Iris pigment epithelial cell (primary cell): ENCODE data around the gene TLX2.
A peak's percentile ranks its signal among the peaks of the same experiment; 100 is the strongest.

Source experiments
- DNase-seq: peaks from one replicate; pipeline ENCODE4 v3.0.0-alpha.2; 2011; ENCODE audit warnings: low read depth

The TLX2 gene

DNA sequence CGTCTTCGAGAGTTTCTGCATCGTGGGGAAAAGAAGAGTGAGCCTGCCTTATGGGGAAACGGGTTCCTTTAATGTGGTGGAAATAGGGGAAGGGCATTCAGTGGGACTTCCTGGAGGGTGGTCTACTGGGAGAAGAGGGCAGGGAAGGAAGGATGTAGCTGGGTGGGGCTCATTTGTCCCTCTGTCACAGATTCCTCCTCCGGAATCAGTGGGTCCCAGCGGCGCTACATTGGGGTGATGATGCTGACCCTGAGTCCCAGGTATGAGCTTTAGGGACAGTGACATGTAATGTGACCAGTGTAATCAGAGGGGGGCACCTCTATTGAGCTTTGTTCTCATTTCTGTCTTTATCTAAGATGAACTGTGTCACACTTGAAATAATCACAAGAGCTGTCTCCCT lies 17.4 kb downstream of the TLX2 start:
- no peak for DNase-seq

DNA sequence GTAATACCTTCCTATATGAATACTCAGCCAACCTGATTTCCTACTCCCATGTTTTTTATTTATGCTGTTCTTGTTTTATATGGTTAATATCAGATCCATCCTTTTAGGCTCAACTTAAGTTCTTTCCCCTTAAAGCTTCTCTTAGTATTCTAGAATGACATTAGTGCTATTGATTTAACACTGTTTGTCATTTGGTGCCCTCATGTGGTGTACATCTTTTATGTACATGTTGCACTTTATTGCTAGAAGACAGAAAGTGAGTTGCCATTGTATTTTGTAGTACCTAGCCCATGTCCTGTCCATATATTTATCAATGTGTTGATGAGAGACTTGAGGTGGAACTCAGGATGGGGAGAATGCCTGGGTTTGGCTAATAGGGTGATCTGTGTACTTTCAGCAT lies 18.0 kb downstream of the TLX2 start:
- peak; percentile 42 for DNase-seq

DNA sequence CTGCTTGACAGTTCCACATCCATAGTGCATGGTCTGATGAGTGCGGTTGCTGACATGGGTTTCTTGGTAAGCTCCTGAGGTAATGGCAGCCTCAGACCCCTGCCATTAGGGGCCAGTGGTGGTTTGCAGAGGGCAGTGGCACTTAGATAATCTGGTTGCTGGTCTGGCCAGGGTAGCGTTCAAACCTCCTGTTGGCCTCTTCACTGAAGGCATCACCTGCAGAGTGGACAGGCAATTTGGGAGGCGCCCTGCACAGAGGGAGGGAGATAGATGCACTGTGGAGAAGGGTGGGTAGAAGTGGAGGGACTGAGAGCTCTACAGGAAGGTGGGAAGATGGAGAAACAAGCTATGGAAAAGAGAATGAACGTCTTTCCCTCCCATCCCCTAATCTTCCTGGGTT lies 19.2 kb downstream of the TLX2 start:
- no peak for DNase-seq

GRCh38 chr2:74534411-74534810 lies 20.2 kb downstream of the TLX2 start:
- no peak for DNase-seq

DNA sequence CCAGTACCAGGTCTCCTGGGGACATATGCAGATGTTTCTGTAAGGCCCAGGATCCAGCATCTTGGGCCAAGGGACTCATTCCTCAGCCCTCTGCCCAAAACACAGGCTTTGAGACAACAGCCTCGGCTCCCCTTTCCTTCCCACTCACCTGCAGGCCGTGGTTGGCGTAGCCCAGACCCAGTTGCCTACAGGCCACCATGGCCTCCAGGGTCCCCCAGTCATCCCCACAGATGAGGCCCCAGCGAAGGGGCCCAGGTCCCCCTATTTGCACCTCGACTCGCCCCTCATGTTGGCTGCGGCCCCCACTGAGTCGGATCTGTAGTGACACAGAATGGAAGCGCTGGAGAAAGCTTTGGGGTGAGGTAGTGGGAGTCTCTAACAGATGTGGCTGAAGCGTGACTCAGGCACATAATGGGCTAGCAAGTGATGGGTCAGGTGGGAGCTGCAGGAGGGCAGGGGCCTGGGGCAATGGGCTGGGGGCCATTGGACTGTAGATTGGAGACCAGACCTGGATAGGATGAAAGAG lies 21.3 kb downstream of the TLX2 start:
- DNase-seq: no peak

DNA sequence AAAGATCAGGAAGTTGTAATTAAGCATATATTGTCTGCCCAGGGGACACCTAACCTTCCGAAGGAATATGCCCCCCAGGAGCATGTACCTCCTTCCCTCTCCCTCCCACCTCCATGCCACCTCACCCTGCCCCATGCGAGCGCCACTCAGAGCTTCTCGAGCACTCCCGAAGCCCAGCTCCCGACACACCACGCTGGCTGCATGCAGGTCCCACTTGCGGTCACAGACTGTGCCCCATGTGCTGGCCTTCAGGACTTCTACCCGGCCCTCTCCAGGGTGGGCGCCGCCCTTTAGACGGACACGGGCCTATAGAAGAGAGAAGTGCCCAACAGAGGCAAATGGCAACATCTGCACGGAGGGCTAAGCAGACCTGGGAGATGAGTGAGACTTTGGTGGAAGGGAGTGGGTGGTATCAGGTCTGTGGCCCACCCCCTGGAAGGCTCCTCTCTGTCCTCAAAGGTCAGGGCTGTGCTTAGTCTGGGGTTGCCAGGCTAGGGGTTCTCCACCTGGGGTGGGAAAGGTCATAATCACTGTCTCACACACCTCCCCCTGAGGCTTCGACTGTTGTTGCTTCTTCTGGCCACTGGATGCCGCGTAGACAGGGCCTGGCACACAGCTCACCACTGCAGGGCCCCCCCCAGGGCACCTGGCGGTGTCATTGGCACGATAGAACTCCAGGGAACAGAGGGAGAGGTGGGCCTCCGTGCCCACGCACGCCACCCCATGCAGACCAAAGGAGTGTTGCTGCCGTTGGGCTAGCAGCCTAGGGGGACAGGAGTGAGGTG lies 22.1 kb downstream of the TLX2 start:
- DNase-seq: no peak

DNA sequence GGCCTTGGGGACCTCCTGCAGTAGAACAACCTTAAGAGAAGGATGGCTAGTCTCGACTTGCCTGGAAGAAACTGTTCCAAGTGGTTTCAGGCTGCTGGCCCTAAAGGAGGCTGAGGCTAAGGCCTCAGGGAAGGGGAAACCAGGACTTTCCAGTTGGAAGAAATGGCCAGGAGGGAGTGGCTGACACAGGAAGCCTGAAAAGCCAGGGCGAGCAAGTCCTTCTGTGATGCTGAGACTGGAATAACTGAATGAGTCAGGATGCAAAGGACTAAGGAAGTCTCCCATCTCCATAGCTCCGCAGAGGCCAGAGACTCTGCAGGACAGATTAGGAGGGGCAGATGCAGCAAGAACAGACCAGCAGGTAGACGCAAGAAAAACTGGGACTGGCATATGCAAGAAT lies 22.9 kb downstream of the TLX2 start:
- no peak for DNase-seq

GRCh38 chr2:74538881-74539339 lies 24.7 kb downstream of the TLX2 start:
- no peak for DNase-seq

GRCh38 chr2:74540291-74540690 lies 26.0 kb downstream of the TLX2 start:
- no peak for DNase-seq

DNA sequence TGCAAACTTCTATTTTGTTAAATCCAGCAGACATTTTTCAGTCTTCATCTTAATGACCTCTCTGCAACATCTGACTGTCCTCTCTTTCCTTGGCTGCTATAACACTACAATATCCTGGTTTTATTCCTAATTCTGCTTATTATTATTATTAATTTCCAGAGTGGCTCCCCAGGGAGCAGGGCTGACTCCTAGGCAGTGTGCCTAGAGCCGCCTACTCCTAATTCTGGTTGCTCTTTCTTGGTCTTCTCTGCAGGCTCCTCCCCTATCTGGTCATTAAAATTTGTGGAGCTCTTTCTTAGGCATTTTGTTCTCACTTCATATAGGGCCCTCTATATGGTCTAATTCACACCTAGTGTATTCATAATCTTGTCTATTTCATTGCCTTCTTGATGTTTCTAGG lies 28.7 kb downstream of the TLX2 start:
- no peak for DNase-seq

DNA sequence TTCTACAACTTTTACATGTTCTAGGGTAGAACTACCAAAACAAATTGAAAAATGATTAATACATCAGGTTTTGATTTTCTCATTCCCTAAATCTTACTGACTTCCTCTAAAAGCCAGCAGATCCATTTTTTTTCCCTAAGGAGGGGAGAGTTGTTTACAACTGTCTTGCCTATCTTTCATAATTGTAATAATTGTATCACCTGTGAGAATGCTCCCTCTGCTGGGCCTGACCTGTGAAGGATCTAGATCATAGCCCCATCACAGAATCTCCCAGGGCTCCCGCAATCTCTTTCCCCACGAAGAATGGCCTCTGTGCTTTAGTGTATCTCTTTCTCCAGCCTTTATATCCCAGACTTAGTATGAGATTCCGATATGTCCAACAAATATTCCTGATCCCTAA lies 30.4 kb downstream of the TLX2 start:
- no peak for DNase-seq

DNA sequence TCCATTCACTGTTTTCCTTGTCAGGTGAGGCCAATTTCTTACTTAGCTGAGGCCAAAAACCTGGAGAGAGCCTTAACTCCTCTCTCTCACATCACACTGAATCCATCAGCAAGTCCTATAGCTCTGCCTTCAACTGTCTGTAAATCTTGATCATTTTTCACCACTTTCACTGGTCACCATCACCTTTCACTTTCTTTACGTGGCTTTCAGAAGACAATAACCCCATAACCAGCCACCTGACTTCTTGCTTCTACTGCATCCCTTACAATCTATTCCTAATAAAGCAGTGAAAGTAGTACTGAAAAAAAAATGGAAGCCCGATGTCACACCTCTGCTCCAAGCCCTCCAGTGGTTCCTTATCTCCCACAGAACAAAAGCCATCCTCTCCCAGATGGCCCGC lies 31.8 kb downstream of the TLX2 start:
- no peak for DNase-seq

- no peak for DNase-seq
Measured at GRCh38 chr2:74548285-74548899, 34.1 kb downstream of the TLX2 start.

GRCh38 chr2:74548900-74549826 lies 34.9 kb downstream of the TLX2 start:
- peak; percentile 50 for DNase-seq

DNA sequence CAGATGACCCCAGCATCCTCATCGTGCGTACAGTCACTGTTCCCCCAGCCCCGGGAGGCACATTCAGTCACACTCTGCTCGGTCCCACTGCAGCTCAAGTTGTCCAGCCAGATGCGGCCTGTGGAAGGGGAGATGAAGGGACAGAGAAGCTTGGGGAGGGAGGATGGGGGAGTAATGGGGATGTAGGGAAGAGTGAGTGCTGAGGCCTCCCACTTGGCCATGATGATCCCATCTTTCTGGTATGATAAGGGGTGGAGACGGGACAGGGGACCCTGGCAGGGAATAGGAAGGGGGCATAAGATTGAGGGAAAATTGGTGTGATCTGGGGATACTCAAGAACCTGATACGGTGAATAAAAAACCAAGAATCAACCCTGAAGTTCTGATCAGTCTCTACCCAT lies 36.0 kb downstream of the TLX2 start:
- DNase-seq: no peak

DNA sequence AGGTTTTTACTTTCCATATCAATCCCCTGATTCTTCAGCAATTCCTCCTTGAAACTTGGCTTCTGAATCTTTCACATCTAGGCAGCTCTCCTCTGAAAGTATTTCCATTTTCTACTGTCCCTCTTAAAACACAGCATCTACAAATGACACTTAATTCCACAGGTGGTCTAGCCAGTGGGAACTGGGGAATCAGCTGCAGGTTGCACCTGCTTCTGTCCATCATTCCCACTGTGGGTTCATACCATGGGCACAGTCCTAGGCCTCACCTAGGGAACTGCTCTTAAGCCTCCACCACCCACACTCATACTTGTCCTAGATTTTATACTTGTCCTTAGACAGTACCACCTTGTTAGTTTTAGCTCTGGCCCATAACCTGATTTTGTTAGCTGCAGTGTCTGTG lies 37.3 kb downstream of the TLX2 start:
- DNase-seq: no peak

DNA sequence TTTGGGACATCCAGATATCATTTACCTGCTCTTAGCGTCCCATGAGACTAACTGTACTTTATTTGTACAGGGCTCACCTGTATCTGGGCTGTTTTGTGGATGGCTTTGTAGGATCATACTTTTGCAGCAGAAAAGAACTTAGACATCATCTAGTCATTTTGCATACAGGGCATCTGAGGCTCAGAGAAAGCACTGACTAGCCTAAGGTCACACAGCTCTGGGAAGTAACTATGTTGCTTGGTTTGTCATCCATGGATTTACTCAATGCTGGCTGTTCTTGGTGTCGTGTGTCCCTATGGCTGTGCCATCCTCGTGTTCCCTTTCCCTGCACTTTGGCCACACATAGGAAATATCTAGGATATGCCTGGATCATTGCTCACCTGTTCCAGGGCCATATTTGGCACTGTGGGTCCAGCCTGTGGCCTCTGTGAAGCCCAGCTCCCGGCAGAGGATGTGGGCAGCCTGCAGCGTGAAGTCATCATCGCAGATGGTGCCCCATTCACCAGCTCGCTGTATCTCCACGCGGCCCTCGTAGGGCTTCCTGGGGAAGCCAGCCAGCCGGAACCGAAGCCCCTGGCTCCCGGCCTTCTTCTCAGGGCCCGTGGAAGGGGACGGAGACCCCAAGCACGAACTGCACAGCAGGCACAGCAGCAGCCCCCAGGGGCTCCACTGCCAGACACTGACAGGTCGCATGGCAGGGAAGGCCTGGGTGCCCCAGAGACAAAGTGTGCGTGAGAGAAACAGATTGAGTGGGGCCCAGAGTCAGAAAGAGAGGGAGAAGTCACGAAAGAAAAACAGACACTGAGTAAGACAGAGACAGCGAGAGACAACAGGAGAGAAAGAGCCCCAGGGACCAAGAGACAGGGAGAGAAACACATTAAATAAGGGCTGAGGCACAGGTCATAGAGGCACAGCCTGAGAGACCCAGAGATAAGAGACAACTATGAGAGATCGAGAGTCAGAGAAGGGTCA lies 38.0 kb downstream of the TLX2 start:
- no peak for DNase-seq

- DNase-seq: no peak
Measured at GRCh38 chr2:74552914-74553811, 38.9 kb downstream of the TLX2 start.

DNA sequence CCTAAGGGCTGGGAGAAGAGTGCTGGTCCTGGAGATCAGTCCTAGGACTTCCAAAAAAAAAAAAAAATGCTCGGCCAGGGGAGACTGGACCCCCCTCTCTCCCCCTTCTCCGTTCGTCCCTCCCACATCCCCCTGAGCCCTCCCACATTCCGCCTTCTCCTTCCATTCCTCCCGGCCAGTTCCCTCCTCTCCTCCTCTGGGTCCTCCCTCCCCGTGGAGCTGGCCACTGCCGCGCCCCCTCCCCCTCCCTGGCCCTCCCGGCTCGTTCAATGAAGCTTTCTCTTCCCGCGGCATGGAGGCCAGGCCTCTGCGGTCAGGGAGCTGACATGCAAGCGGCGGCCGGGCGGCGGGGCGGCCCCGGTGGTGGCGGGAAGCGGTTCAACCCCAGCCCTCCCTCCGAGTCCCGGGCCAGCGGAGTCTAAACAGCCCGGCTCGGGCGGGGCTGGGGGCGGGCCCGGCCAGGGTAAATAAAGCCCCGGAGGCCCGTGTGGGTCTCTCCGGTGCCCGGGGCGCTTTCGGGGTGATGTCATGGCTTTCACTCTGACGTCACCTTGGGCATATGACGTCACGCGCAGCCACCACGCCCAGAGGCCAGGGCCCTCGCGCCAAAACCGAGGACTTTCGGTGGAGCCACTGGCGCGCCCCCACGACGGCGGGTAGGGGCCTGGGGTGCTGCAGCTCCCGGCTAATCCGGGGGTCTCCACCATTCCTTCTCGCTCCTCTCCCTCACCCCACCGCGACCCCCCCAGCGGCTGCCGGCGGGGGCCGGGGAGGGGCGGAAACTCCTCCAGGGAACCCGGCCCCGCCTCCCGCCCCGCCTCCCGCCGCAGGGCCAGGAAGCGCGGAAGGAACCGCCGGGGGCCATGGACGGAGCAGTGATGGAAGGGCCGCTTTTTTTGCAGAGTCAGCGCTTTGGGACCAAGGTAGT lies 39.9 kb downstream of the TLX2 start, which contains the start of the genes DOK1 and LOXL3:
Gene DOK1, plus strand, starts transcription at position 829 of the 928 bp plus-strand sequence. Its CDS starts 35 bp downstream, at position 864.
Gene LOXL3, minus strand, starts transcription at position 51 of the 928 bp plus-strand sequence. CDS start 1,308 bp downstream, outside the sequence.
- peak; percentile 80 for DNase-seq
